Subcutaneous adipose tissue (tissue), 4 donors: ENCODE data around the gene SLC35E4. TPM values are rescaled to one million over a fixed set of nuclear protein-coding genes. Genes with fewer than 3 reads are reported as not detected.

Experiments
- total RNA-seq, 4 donors: library from RNA; depleted of rRNA; stranded (reverse); fragments of >200 nt; gene quantifications; one replicate each; pipeline ENCODE4 v1.1.0, GENCODE V29; 2016
- TF ChIP-seq, protein P1 (sequence below): fragments of 450-650 bp; IDR thresholded peaks from one replicate; pipeline ENCODE4 v1.5.1; 2016; ENCODE audit warnings: low read depth, mild to moderate bottlenecking, control low read depth, antibody characterized with exemption, moderate library complexity

SLC35E4 gene
- total RNA-seq, 4 donors from 2014 or later = 2.4 to 5.4 (median 3.2) TPM

DNA sequence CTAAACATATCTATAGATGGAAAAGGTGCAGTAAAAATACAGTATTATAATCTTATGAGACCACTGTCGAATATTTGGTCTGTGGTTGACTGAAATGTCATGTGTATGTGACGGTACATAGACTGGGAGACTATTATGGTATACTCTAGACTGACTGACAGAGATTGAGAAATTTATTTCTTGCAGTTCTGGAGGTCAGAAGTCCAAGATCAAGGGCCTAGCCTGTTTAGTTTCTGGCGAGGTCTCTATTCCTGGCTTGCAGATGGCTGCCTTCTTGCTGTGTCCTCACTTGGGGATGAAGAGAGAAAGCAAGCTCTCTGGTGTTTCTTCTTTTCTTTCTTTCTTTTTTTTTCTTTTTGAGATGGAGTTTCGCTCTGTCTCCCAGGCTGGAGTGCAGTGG, 51.8 kb downstream of the SLC35E4 start:
- TF ChIP-seq, protein P1, sequence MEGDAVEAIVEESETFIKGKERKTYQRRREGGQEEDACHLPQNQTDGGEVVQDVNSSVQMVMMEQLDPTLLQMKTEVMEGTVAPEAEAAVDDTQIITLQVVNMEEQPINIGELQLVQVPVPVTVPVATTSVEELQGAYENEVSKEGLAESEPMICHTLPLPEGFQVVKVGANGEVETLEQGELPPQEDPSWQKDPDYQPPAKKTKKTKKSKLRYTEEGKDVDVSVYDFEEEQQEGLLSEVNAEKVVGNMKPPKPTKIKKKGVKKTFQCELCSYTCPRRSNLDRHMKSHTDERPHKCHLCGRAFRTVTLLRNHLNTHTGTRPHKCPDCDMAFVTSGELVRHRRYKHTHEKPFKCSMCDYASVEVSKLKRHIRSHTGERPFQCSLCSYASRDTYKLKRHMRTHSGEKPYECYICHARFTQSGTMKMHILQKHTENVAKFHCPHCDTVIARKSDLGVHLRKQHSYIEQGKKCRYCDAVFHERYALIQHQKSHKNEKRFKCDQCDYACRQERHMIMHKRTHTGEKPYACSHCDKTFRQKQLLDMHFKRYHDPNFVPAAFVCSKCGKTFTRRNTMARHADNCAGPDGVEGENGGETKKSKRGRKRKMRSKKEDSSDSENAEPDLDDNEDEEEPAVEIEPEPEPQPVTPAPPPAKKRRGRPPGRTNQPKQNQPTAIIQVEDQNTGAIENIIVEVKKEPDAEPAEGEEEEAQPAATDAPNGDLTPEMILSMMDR = no peak

DNA sequence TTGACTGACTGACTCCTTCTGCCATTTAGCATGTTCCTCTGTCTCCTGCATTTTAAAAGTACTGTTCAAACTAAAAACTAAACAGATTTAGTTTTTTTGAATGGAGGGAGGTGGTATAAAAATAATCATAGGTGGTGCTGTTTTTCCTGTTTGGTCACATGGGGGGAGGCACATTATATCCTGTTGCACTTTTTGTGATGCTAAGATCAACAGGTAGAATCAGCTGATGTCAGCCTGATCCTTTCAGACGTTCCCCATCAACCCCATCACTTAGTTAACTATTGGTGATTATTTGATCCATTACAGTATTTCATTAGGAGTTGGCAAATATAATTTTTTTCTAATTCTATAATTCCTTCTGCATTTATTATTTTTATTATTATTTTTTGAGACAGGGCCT, 54.0 kb downstream of the SLC35E4 start:
- TF ChIP-seq, protein P1 = no peak

DNA sequence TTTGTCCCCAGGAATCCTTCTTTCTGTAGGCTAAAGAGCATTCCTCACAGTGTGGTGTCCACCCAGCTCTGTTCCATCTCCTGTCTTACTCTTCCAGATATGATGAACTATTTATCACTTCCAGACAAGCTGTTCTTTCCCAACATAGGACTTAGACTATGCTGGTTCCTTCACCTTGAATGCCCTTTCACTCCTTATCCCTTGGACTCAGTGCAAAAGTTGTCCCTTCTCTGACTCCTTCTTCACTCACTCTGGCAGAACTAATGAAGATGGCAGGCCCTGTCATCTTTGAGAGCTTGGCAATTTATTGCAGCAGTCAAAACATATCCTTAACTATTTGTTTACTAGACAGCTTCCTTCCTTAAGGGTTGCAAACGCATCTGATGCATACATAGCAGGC, 55.6 kb downstream of the SLC35E4 start:
- TF ChIP-seq, protein P1 = no peak

DNA sequence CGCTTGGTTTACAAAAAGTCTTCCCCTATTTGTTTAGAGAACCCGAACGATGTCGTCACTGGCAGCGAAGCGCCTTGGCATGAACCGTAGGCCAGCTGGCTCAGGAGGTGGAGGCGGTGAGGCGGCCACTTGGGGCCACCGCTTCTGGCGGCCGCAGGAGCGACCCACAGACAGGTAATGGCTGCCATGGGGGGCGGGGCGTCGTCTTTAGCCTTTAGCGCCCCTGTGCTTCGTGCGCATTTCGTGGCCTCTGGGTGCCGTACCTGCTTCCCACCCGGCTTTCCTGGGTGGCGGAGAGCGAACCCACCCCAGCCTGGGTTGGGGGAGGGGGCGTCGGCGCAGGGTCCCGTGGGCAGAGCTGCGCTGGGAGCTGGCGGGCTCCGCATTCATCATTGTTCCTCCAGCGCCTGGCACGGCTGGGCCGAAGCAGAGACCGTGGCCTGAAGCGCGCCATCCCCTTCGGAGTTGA, 58.6 kb downstream of the SLC35E4 start:
- TF ChIP-seq, protein P1 = no peak

DNA sequence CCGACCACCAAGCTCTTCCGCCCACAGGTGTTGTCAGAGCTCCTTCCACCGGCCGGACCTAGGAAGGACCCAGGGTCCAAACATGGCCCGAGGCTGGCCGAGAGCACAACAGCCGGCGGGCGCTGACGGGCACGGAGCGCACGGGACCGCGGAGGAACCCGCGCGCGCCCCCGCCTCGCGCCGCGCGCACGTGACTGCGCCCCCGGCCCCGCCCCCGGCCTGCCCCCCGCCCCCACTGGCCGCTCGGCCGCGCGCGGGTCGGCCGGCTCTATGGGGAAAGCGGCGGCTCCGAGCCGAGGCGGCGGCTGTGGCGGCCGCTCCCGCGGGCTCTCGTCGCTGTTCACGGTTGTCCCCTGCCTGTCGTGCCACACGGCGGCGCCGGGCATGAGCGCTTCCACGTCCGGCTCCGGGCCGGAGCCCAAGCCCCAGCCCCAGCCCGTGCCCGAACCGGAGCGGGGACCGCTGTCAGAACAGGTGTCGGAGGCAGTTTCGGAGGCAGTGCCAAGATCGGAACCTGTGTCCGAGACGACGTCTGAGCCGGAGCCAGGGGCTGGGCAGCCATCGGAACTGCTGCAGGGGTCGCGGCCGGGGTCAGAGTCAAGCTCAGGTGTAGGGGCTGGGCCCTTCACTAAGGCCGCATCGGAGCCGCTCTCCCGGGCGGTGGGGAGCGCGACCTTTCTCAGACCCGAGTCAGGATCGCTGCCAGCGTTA, 59.2 kb downstream of the SLC35E4 start, which contains the start of gene OSBP2:
Gene OSBP2 (plus strand): TSS at position 235 of the 711 bp plus-strand sequence. CDS start 36 bp downstream, at position 271.
- TF ChIP-seq, protein P1 = no peak

DNA sequence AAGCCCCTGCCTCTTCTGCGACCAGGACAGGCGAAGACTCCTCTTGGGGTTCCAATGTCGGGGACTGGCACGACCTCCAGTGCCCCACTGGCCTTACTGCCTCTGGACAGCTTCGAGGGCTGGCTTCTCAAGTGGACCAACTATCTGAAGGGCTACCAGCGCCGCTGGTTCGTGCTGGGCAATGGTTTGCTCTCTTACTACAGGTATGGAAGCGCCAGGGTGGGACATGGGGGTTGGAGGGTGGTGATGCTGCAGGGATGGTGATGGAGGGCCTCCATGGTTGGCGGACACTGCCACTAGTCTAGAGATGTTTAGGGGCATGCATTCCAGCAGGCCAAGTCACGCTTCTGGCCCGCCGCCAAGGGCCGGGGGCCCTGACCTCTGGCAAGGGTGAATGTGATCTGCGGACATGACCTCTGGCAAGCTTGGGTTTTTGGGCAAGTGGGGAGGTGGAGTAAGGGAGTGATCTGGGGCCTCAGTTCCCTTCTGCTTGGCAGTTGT, 59.8 kb downstream of the SLC35E4 start:
- TF ChIP-seq, protein P1 = no peak

DNA sequence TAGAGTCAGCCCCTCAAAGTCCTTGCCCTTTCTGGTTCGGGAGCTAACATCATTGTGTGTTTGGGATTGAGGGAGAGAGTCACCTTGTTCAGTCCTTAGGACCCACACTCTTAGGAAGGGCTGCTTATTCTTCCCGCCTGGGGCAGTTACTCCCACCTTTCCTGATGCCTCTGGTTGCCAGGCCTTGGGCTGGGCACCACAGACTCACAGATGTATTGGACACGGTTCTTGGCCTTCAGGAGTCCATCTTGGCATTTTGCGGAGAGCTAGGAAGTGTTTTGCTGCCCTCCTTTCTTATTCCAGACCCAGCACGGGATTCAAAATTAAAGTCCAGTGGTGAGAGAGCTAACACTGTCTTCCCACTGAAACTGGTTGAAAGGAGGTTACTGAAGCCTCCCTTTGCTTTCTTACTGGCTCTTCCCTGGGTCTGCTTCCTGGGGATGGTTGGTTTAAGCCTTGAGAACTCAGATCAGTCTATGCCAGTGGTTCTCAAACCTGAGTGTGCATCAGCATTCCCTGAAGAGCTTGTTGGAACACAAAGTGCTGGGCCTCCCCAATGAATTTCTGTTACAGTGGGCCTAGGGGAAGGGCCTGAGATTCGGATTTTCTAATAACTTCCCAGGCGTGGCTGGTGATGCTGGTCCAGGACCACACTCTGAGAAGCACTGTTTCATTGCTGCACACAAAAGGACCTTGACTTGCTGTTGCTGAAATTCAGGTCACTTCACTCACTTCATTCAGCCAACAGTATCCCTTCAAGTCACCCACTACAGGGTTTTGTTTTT, 60.5 kb downstream of the SLC35E4 start:
- TF ChIP-seq, protein P1 = no peak
